GM18502 (cell line): ENCODE measurements around the gene FNDC1.

Source experiments
- ATAC-seq: cut with Tn5 transposase; IDR thresholded peaks from one replicate; pipeline ENCODE4 v1.9.1; 2021; ENCODE audit warnings: mild to moderate bottlenecking; ENCODE audit not compliant: unreplicated experiment, poor library complexity

FNDC1 gene

GRCh38 chr6:159201336-159201735 is 32.1 kb downstream of the FNDC1 start:
- no peak for ATAC-seq

DNA sequence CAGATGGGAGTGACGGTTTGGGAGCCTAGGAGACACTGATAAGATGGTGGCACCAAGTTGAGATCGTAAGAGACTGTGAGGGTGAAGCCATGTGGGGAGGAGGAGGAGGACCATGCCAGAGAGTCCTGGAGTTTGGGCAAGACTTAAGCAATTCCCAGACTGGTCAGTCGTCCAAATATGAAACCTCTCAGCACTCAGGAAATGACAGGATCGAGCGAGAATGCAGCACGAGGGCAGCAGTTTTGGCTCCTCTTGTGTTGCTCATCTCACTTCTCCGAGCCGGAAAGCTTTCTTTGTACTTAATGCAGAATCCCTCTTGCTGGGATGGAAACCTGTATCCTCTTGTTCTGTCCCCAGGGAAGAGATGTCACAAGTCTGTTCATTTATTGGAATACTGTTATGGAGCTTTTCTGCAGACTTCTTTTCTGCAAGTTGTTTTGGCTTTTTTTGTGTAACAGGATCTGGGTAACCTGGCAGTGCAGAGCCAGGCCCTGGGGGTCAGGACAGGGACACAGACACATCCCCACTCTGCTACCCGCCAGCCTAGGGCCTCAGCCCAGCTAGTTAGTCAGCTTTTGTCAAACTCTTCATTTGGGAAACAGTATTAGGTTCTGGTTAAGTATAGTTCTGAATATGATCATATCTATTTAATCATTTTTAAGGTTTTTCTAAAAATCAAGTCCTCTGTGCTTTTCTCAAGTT is 34.3 kb downstream of the FNDC1 start:
- ATAC-seq = no peak

DNA sequence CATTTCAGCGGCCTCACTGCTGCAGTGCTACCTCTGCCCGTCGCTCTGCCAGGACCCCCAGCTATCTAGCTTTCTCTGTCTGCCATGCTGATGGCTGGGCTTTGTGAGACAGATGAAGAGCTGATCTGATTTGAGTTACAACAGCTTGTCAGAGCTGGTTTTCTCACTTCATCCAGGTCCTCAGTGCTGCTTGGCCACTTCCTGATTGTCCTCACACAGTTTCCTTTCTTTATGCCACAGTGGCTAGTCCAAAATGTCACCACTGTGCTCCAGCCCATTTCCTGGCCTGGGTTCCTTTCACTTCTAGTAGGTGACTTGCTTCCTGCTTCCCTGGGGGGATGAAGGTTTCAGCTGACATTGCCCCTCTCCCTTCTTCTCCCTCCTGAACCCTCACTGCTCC is 35.4 kb downstream of the FNDC1 start:
- ATAC-seq = no peak

DNA sequence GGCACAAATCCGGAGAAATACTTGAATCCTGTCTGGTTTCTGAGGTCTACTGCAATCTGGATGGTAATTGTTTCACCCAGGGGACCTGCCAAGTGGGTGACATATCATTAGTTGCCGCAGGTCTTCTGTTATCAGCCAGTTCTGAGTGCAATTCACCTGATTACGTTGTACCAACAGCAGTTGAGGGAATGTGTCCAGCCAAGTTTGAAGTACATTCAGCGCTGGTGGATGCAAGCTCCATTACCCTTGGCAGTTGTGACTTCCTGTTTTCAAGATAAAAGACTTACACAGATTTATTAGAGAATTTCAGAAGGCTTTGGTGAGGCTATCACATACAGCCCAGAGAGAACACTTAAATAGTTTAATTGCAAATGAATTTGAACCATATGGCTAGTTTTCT is 42.8 kb downstream of the FNDC1 start:
- no peak for ATAC-seq

DNA sequence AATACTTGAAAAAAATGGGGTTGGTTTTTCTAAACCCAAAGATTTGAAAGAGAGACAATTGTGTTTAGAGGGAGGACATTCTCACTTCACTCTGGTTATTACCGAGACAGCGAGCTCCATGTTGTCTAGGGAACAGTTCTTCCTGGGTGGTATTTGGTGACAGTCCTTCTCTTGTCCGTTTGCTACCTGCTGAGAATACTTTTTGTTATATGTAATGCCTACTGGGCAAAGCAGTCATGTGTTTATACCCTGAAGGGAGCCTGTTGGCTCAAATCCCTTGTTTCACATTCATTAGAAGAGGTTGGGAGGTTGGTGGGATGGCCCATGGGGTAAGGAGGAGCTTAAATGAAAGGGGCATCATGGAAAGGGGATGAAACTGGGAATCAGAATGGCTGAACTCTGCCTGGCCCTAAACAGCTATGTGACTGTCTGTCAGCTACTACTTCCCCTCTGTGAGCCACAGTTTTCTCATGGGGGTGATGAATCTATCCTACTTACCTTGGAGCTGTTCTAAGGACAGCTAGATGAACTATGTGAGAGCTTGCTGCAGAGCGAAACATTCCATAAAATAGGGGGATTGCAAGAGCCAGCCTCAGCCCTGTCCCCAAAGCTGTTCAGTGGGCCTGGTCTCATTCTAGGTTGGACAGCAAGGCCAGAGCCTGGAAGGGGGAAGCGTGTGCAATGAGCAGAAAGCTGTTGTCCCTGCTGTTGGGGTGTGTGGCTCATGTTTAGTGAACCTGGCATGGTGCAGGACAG is 43.5 kb downstream of the FNDC1 start:
- ATAC-seq = no peak

DNA sequence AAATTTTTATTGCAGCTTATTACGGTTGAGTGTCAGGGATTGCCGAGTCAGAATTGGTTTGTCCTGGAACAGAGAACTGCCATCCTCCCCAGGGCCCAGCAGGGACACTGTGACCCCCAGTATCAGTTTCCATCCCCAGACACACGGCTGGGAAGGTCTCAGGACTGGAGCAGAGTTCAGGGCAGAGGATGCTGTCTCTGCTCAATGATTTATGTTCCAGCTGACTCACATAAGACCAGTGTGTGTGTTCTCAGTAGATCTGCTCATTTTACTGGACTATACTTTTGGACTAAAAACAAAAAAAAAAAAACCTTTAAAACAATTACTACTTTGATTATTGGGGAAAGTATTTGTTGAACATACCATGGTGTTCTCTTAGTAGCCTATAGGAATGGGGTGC is 44.2 kb downstream of the FNDC1 start:
- ATAC-seq = no peak

DNA sequence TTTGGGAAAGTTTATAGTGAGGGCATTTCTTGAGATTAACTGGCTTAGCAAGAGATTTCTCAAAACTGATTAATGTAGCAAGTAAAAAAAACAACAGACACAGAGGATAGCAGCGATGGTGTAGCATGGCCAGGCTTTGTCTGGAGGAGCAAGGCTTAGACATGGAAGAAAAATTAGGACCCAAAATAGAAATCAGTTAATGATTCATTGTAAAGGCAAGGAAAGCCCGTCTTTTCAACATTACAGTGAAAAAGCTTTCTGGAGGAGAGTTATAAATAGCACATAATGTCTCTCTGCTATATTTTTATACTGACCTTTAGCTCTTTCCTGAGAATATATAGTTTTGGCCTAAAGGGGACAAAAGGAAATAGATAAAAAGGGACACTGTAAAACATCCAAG is 45.1 kb downstream of the FNDC1 start:
- ATAC-seq = no peak

- ATAC-seq = peak; percentile 87
Observed at GRCh38 chr6:159217595-159218275, 48.5 kb downstream of the FNDC1 start.

GRCh38 chr6:159220093-159220492 is 50.9 kb downstream of the FNDC1 start:
- ATAC-seq = no peak

GRCh38 chr6:159221486-159222170 is 52.4 kb downstream of the FNDC1 start:
- ATAC-seq = no peak

GRCh38 chr6:159224452-159224851 is 55.3 kb downstream of the FNDC1 start:
- no peak for ATAC-seq

DNA sequence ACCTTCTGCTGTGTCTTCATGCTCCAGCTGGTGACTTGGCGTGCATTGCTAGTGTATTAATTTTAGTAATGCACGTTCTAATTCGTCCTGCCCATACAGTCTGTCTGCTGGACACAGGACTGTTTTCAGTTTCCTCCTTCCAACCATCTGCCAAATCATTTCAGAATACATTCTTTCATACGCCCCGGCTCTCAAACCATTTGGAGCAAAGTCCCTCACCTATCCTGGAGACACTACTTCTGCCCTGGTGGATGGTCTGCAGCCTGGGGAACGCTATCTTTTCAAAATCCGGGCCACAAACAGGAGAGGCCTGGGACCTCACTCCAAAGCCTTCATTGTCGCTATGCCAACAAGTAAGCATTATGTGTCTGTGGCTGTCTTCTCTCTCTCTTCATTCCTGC is 60.5 kb downstream of the FNDC1 start:
- ATAC-seq = no peak

DNA sequence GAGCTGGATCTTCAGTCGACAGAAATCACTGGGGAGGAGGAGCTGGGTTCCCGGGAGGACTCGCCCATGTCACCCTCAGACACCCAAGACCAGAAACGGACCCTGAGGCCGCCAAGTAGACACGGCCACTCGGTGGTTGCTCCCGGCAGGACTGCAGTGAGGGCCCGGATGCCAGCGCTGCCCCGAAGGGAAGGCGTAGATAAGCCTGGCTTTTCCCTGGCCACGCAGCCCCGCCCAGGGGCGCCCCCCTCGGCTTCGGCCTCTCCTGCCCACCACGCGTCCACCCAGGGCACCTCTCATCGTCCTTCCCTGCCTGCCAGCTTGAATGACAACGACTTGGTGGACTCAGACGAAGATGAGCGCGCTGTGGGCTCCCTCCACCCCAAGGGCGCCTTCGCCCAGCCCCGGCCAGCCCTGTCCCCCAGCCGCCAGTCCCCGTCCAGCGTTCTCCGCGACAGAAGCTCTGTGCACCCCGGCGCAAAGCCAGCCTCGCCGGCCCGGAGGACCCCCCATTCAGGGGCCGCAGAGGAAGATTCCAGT is 63.0 kb downstream of the FNDC1 start:
- no peak for ATAC-seq

DNA sequence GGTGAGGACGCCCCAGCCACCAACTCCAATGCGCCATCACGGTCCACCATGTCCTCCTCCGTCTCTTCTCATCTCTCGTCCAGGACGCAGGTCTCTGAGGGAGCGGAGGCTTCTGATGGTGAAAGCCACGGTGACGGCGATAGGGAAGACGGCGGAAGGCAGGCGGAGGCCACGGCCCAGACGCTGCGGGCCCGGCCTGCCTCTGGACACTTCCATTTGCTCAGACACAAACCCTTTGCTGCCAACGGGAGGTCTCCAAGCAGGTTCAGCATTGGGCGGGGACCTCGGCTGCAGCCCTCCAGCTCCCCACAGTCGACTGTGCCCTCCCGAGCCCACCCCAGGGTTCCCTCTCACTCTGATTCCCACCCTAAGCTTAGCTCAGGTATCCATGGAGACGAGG is 63.6 kb downstream of the FNDC1 start:
- ATAC-seq = no peak

DNA sequence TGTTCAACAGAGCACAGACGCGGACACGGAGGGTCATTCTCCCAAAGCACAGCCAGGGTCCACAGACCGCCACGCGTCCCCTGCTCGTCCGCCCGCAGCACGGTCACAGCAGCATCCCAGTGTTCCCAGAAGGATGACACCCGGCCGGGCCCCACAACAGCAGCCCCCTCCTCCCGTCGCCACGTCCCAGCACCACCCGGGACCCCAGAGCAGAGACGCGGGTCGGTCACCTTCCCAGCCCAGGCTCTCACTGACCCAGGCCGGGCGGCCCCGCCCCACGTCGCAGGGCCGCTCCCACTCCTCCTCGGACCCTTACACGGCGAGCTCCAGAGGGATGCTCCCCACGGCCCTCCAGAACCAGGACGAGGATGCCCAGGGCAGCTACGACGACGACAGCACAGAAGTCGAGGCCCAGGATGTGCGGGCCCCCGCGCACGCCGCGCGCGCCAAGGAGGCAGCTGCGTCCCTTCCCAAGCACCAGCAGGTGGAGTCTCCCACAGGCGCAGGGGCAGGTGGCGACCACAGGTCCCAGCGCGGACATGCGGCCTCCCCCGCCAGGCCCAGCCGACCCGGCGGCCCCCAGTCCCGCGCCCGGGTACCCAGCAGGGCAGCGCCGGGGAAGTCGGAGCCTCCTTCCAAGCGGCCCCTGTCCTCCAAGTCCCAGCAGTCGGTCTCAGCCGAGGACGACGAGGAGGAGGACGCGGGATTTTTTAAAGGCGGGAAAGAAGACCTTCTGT is 64.3 kb downstream of the FNDC1 start:
- ATAC-seq = no peak

- ATAC-seq = no peak
Observed at GRCh38 chr6:159234102-159234553, 64.9 kb downstream of the FNDC1 start.

GRCh38 chr6:159238920-159239558 is 69.8 kb downstream of the FNDC1 start:
- ATAC-seq = no peak

GRCh38 chr6:159249128-159249527 is 79.9 kb downstream of the FNDC1 start:
- ATAC-seq = no peak

DNA sequence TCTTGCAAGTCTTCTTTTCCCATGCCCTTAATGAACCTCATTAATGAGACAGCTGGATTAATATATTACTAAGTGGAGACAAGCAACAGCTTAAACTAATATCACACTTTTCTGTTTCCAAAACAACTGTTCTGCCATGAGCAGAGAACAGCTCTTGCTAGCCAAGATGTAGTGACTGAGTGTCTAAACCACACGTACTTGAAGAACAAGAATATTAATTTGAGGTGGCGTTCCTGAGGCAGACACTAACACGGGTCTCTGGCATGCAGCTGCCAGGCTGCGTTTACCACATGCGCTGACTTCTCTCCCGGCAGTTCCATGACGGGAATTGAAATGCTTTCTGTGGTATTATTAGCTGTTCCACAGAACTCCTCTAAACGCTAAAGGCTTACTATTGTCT is 80.6 kb downstream of the FNDC1 start:
- no peak for ATAC-seq
